RWPE2 (cell line): ENCODE measurements around the gene ZC3H13.

Experiments
- ATAC-seq: fragments of 200-7000 bp; cut with Tn5 transposase; 3 replicates; pipeline ENCODE4 v1.9.1; 2021; ENCODE audit warnings: low read depth
- DNase-seq: peaks from one replicate; pipeline ENCODE4 v3.0.0-alpha.2; 2020; ENCODE audit warnings: low spot score
- H3K27ac ChIP-seq: fragments of 450-650 bp; 2 replicates; pipeline ENCODE4 v1.5.1; 2017; ENCODE audit warnings: mild to moderate bottlenecking; ENCODE audit not compliant: poor library complexity, severe bottlenecking
- H3K27me3 ChIP-seq: fragments of 250-450 bp; sonication (Bioruptor Pico); 2 replicates; pipeline ENCODE4 v1.5.1; 2021; ENCODE audit warnings: mild to moderate bottlenecking, moderate library complexity; ENCODE audit not compliant: insufficient read depth, poor library complexity, severe bottlenecking
- H3K36me3 ChIP-seq: fragments of 250-450 bp; sonication (Bioruptor Pico); 2 replicates; pipeline ENCODE4 v1.5.1; 2020; ENCODE audit warnings: low read depth, mild to moderate bottlenecking, moderate library complexity
- H3K4me1 ChIP-seq: fragments of 250-450 bp; sonication (Bioruptor Pico); 2 replicates; pipeline ENCODE4 v1.5.1; 2021; ENCODE audit warnings: mild to moderate bottlenecking, moderate library complexity; ENCODE audit not compliant: insufficient read depth, poor library complexity, severe bottlenecking
- H3K4me3 ChIP-seq: fragments of 250-450 bp; sonication (Bioruptor Pico); 2 replicates; pipeline ENCODE4 v1.5.1; 2021; ENCODE audit warnings: mild to moderate bottlenecking, moderate library complexity; ENCODE audit not compliant: severe bottlenecking
- H3K9me3 ChIP-seq: fragments of 250-450 bp; sonication (Bioruptor Pico); 2 replicates; pipeline ENCODE4 v1.5.1; 2021; ENCODE audit warnings: mild to moderate bottlenecking, moderate library complexity; ENCODE audit not compliant: severe bottlenecking
- CTCF ChIP-seq: fragments of 450-650 bp; IDR thresholded peaks from one replicate; pipeline ENCODE4 v1.5.1; 2017; ENCODE audit warnings: mild to moderate bottlenecking, moderate library complexity; ENCODE audit not compliant: poor library complexity, severe bottlenecking

The ZC3H13 gene

GRCh38 chr13:45950386-45951000, 102.1 kb downstream of the ZC3H13 start:
- Histone ChIP-seq H3K4me1 (no peaks in the 10 kb centered on the region), H3K27me3 (no peaks in the 10 kb centered on the region), H3K9me3 (no peaks in the 10 kb centered on the region), H3K4me3 (no peak overlapping the region), H3K27ac (no peak overlapping the region), H3K36me3 (peaks cover under 1% of the 10 kb centered on the region; the same call in 1 of the 2 replicates)
- ATAC-seq (no peak), DNase-seq (no peak)
- no peak for TF ChIP-seq CTCF

GRCh38 chr13:45949161-45949560, 103.4 kb downstream of the ZC3H13 start:
- Histone ChIP-seq H3K4me3 (no peak overlapping the region), H3K27me3 (no peaks in the 10 kb centered on the region), H3K27ac (no peak overlapping the region), H3K36me3 (no peaks in the 10 kb centered on the region), H3K4me1 (no peaks in the 10 kb centered on the region), H3K9me3 (no peaks in the 10 kb centered on the region)
- no peak for TF ChIP-seq CTCF
- no peak for ATAC-seq
- no peak for DNase-seq

GRCh38 chr13:45943965-45944364, 108.6 kb downstream of the ZC3H13 start:
- TF ChIP-seq CTCF: no peak

GRCh38 chr13:45943120-45943519, 109.4 kb downstream of the ZC3H13 start:
- Histone ChIP-seq H3K27ac (no peak overlapping the region), H3K4me3 (no peak overlapping the region), H3K27me3 (no peaks in the 10 kb centered on the region), H3K9me3 (no peaks in the 10 kb centered on the region), H3K36me3 (no peaks in the 10 kb centered on the region), H3K4me1 (no peaks in the 10 kb centered on the region)
- no peak for TF ChIP-seq CTCF
- no peak for DNase-seq
- no peak for ATAC-seq

More at GRCh38 chr13:45943965-45944364, 108.6 kb downstream of the ZC3H13 start:
- H3K27me3 ChIP-seq: no peaks in the 10 kb centered on the region
- DNase-seq: no peak
- no peaks in the 10 kb centered on the region for H3K9me3 ChIP-seq
- no peak for ATAC-seq
- H3K27ac ChIP-seq: no peak overlapping the region
- H3K36me3 ChIP-seq: no peaks in the 10 kb centered on the region
- no peaks in the 10 kb centered on the region for H3K4me1 ChIP-seq
- H3K4me3 ChIP-seq: no peak overlapping the region

GRCh38 chr13:45941261-45941660, 111.3 kb downstream of the ZC3H13 start:
- Histone ChIP-seq H3K36me3 (no peaks in the 10 kb centered on the region), H3K4me1 (no peaks in the 10 kb centered on the region), H3K27ac (no peak overlapping the region), H3K9me3 (no peaks in the 10 kb centered on the region), H3K27me3 (no peaks in the 10 kb centered on the region), H3K4me3 (no peak overlapping the region)
- DNase-seq (no peak), ATAC-seq (no peak)
- no peak for TF ChIP-seq CTCF
